HTR-8/SVneo (cell line): ENCODE measurements around the gene NOL9.
A peak's percentile ranks its signal among the peaks of the same experiment; 100 is the strongest.

ENCODE experiments used
- DNase-seq: peaks from one replicate; pipeline ENCODE4 v3.0.0; 2011; ENCODE audit warnings: low spot score, mixed read lengths; ENCODE audit not compliant: insufficient read length
- FAIRE-seq: peaks from 2 replicates; lab custom pipeline; 2011; peaks lifted over from hg19 to GRCh38; lab: Jason Lieb, UNC

Gene NOL9

DNA sequence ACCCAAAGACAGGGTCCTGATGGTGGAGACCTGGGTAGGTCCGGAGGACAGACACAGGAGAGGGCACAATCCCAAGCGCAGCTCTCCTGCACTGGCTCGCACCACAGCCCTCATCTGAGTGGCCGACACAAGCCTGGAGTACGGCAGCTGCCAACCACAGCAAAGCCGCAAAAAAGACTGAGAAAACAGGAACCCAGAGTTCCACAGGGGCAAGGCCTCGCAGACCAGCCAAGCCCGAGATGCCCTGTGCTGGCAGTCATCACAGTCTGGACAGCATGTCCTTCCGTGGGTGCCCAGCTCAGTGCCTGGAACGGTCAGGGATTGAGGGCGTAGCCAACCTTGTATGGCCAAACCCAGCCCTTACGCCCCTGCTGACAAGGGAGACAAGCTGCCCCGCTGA, 36.9 kb upstream of the NOL9 start:
- DNase-seq = no peak

DNA sequence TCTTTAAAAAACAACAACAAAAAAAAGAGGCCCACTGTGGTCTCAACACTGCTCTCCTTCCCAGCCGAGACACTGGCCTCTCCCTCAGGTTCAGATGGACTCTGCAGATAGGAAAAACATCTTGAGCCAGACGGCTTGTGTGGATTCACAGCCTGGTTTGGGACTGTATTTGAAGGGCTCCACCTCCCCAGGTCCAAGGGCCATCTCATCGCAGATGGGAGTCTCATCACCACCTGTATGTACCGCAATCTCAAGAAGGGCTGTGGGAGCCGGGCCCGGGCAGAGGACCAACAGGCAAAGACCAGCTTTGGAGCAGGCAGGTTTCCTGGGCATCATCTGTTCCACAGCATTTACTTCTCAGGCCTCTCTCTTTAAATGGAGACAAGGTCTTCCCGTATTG, 35.7 kb upstream of the NOL9 start:
- FAIRE-seq (no peak), DNase-seq (no peak)

More for the DNA sequence above, 36.9 kb upstream of the NOL9 start:
- FAIRE-seq = no peak

DNA sequence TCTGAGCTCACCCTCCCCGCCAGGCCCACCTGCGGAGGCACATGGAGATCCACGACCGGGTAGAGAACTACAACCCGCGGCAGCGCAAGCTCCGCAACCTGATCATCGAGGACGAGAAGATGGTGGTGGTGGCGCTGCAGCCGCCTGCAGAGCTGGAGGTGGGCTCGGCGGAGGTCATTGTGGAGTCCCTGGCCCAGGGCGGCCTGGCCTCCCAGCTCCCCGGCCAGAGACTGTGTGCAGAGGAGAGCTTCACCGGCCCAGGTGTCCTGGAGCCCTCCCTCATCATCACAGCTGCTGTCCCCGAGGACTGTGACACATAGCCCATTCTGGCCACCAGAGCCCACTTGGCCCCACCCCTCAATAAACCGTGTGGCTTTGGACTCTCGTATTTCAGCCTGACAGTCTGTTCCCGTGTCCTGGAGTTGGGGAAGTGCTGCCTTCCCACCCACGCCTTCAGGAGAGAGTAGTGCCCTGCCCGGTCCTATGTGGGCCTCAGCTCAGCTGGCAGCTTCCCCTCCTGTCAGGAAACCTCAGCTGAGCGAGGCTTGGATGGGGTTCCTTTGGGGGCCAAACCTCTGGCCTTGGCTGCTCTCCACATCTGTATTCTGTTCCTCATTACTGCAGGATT, 34.7 kb upstream of the NOL9 start:
- FAIRE-seq = no peak

GRCh38 chr1:6588128-6588892, 34.0 kb upstream of the NOL9 start:
- DNase-seq = no peak
- FAIRE-seq = no peak

More for the DNA sequence above, 34.7 kb upstream of the NOL9 start:
- DNase-seq = no peak

- FAIRE-seq (no peak), DNase-seq (no peak)
Measured at GRCh38 chr1:6587261-6588005, 33.1 kb upstream of the NOL9 start.

DNA sequence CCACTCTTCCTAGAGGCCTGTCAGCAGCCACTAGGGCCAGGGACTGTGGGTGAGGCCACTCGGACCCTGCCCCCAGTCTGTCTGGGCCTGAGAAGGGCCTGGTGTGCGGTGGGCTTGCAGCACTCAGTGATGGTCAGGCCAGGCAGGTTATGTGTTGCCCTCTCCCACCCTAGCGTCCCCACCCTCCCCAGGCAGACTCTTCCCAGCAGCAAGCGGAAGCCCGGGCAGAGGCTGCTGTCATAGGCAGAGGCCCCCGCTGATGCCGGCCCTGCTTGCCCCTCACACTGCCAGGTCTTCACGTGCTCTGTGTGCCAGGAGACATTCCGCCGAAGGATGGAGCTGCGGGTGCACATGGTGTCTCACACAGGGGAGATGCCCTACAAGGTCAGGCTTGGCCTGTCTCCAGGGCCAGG, 32.1 kb upstream of the NOL9 start:
- DNase-seq = no peak
- no peak for FAIRE-seq

GRCh38 chr1:6585841-6586240, 31.5 kb upstream of the NOL9 start:
- no peak for FAIRE-seq

DNA sequence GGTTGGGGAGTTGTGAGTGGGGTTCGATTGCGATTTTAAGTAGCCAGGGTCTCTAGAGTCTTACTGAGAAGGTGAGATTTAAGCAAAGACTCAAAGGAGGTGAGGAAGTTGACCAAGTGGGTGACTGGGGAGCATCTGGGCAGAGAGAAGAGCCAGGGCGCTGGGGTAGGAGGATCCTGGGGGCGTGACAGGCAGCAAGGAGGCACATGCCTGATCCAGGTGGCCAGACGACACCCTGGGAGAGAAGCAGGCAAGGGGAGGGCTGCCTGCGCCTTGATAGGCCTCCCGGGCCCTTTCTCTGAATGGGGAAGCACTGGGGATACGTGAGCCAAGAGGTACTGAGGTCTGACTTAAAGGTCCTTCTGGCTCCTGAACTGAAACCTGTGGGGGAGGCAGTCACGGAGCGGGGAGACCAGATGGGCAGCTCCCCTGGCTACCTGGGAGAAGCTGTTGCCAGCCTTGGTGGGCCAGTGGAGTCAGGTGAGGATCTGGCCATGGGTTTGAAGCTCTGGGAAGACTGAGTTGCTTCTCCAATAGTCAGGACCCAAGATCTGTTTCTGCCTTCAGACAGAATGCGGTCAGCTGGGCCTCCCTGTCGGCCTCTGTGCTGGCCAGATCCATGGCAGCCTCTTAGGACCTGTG, 30.9 kb upstream of the NOL9 start:
- FAIRE-seq (no peak), DNase-seq (no peak)

More at GRCh38 chr1:6585841-6586240, 31.5 kb upstream of the NOL9 start:
- no peak for DNase-seq

GRCh38 chr1:6584126-6585080, 30.1 kb upstream of the NOL9 start:
- FAIRE-seq (no peak), DNase-seq (no peak)

- no peak for FAIRE-seq
Measured at GRCh38 chr1:6582370-6582769, 28.1 kb upstream of the NOL9 start.

DNA sequence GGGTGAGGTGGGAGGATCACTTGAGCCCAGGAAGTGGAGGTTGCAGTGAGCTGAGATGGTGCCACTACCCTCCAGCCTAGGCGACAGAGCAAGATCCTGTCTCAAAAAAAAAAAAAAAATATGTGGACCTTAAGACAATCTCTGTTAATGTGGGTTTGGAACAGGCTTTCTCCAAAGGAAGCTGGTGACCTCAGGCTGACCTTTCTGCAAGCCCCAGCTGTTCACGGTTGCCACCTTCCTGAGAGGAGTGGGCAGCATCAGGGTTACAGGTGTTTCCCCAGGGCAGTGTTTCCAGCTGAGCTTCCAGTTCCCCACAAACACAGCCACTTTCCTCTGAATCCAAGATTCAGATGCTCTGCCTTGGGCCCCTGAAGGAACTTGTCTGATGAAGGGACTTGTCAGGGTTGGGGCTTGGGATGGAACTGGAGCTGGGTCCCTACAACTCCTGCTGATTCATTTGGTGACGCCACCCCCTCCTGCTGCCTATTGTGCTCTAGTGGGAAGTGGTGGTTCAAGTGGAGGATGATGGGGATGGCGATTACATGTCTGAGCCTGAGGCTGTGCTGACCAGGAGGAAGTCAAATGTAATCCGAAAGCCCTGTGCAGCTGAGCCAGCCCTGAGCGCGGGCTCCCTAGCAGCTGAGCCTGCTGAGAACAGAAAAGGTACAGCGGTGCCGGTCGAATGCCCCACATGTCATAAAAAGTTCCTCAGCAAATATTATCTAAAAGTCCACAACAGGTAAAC, 27.4 kb upstream of the NOL9 start:
- DNase-seq (no peak), FAIRE-seq (no peak)

More at GRCh38 chr1:6582370-6582769, 28.1 kb upstream of the NOL9 start:
- no peak for DNase-seq

DNA sequence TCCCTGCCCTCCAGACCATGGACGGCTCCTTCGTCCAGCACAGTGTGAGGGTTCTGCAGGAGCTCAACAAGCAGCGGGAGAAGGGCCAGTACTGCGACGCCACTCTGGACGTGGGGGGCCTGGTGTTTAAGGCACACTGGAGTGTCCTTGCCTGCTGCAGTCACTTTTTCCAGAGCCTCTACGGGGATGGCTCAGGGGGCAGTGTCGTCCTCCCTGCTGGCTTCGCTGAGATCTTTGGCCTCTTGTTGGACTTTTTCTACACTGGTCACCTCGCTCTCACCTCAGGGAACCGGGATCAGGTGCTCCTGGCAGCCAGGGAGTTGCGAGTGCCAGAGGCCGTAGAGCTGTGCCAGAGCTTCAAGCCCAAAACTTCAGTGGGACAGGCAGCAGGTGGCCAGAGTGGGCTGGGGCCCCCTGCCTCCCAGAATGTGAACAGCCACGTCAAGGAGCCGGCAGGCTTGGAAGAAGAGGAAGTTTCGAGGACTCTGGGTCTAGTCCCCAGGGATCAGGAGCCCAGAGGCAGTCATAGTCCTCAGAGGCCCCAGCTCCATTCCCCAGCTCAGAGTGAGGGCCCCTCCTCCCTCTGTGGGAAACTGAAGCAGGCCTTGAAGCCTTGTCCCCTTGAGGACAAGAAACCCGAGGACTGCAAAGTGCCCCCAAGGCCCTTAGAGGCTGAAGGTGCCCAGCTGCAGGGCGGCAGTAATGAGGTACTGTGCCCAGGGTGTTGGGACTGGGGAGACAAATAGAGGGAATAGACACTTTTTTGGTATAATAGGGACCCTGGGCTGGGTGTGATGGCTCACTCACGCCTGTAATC, 26.5 kb upstream of the NOL9 start:
- DNase-seq (no peak), FAIRE-seq (no peak)

GRCh38 chr1:6580119-6580592, 25.8 kb upstream of the NOL9 start:
- DNase-seq (no peak), FAIRE-seq (no peak)

- FAIRE-seq = peak; percentile 87
Measured at GRCh38 chr1:6579374-6580118, 25.2 kb upstream of the NOL9 start, which contains the start of gene ZBTB48. Gene ZBTB48 (plus strand): TSS chr1:6579994. CDS start chr1:6580610, 616 bp downstream.

DNA sequence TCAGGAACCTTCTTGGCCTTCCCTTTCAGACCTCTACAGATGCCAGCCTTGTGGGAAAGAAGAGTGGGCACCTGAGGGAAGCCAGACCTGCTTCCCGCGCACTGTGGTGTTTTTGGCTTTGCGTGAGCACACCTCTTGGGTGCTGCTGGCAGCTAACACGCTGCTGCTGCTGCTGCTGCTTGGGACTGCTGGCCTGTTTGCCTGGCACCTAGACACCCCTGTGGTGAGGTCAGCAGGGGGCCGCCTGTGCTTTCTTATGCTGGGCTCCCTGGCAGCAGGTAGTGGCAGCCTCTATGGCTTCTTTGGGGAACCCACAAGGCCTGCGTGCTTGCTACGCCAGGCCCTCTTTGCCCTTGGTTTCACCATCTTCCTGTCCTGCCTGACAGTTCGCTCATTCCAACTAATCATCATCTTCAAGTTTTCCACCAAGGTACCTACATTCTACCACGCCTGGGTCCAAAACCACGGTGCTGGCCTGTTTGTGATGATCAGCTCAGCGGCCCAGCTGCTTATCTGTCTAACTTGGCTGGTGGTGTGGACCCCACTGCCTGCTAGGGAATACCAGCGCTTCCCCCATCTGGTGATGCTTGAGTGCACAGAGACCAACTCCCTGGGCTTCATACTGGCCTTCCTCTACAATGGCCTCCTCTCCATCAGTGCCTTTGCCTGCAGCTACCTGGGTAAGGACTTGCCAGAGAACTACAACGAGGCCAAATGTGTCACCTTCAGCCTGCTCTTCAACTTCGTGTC, 24.5 kb upstream of the NOL9 start:
- DNase-seq (no peak), FAIRE-seq (no peak)

More at GRCh38 chr1:6579374-6580118, 25.2 kb upstream of the NOL9 start, which contains the start of gene ZBTB48:
- DNase-seq = peak; percentile 98

DNA sequence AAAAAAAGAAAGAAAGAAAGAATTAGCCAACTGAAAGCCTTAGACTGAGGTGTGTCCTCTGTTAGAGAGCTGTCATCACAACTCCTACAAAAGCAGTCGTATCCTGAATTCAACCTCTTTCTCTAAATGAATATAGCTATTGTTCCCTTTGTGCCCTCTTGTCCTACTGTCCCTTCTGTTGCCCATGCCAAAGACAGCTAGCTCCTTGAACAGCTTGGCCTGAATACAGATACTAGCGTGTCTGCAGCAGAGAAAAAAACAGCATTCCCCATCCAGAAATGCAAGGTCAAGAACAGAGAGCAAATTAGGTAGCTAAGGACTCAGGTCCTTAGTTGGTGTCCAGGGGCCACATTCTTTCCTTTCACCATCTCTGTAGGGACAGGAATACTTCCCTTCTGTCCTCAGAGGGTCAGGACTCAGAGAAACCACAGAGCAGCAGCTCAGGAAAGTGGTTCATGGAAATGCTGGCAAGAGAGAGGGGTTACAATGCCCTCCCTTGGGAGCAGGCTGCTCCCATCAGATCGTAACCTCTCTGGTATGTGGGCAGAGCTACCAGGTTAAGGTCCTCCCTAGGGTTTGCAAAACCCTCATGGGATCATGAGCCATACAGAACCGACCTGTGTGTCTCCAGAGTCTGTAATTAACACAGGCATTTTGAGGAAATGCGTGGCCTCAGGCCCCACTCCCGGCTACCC, 23.7 kb upstream of the NOL9 start:
- FAIRE-seq (no peak), DNase-seq (no peak)
